ENCODE measurements around the gene HDAC11. TPM values are rescaled to one million over a fixed set of nuclear protein-coding genes. Genes with fewer than 3 reads are reported as not detected.
A peak's percentile ranks its signal among the peaks of the same experiment; 100 is the strongest.

The HDAC11 gene
- total and polyA plus RNA-seq, 4 experiments from 2014 or later = 5.0 to 8.8 (median 7.4) TPM

DNA sequence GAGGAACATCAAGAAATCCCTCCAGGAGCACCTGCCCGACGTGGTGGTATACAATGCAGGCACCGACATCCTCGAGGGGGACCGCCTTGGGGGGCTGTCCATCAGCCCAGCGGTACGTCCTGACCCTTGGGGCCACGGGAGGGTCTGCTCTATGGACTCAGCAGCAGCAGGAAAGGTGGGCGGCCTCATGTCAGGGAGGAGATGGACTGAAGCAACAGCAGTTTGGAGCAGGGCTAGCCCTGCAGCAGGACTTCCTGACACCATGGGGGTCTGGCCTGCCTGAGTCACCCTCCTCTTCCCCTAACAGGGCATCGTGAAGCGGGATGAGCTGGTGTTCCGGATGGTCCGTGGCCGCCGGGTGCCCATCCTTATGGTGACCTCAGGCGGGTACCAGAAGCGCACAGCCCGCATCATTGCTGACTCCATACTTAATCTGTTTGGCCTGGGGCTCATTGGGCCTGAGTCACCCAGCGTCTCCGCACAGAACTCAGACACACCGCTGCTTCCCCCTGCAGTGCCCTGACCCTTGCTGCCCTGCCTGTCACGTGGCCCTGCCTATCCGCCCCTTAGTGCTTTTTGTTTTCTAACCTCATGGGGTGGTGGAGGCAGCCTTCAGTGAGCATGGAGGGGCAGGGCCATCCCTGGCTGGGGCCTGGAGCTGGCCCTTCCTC is 24.2 kb downstream of the HDAC11 start:
- ChIA-PET POLR2A (ENCODE audit: partially characterized antibody) (no interaction called here), CTCF (ENCODE audit: partially characterized antibody) (interaction anchor here (8.6 kb wide), 1 partner anchor 146 kb away, joined by 109 read pairs; no protein-coding TSS in a partner anchor)
- H3K4me1 ChIP-seq (ENCODE audit: insufficient read depth, low read length) = no peaks in the 10 kb centered on the region
- no peaks in the 10 kb centered on the region for H3K9me3 ChIP-seq (ENCODE audit: control insufficient read depth in 1 of 2, low read length in 2 of 2)
- H3K27ac ChIP-seq (ENCODE audit: low read depth, low read length) = no peak overlapping the region
- intact Hi-C loops (cut with micrococcal nuclease) = no loop called here
- no peaks in the 10 kb centered on the region for H3K27me3 ChIP-seq (ENCODE audit: insufficient read depth, low read length)
- no peak overlapping the region for H3K27ac Mint-ChIP-seq
- no peak for DNase-seq
- no peak overlapping the region for H3K4me3 Mint-ChIP-seq
- H3K36me3 Mint-ChIP-seq = no peaks in the 10 kb centered on the region
- H3K9me3 Mint-ChIP-seq = no peaks in the 10 kb centered on the region
- H3K4me1 Mint-ChIP-seq = no peaks in the 10 kb centered on the region
- no peaks in the 10 kb centered on the region for H3K27me3 Mint-ChIP-seq
- no peak overlapping the region for H3K4me3 ChIP-seq (ENCODE audit: low read length in 2 of 2)
- no peaks in the 10 kb centered on the region for H3K36me3 ChIP-seq (ENCODE audit: insufficient read depth, low read length)

- Mint-ChIP-seq H3K27me3 (no peaks in the 10 kb centered on the region), H3K27ac (no peak overlapping the region), H3K4me1 (no peaks in the 10 kb centered on the region), H3K4me3 (no peak overlapping the region), H3K36me3 (no peaks in the 10 kb centered on the region), H3K9me3 (no peaks in the 10 kb centered on the region)
- intact Hi-C loops (cut with micrococcal nuclease) = no loop called here
- CTCF ChIA-PET (ENCODE audit: partially characterized antibody) = interaction anchor here (0.6 to 8.6 kb wide), 2 partner anchors 9 to 145 kb away, joined by 3 to 109 read pairs; no protein-coding TSS in a partner anchor
- H3K4me1 ChIP-seq (ENCODE audit: insufficient read depth, low read length) = no peaks in the 10 kb centered on the region
- H3K27ac ChIP-seq (ENCODE audit: low read depth, low read length) = no peak overlapping the region
- POLR2A ChIA-PET (ENCODE audit: partially characterized antibody) = no interaction called here
- H3K9me3 ChIP-seq (ENCODE audit: control insufficient read depth in 1 of 2, low read length in 2 of 2) = no peaks in the 10 kb centered on the region
- H3K36me3 ChIP-seq (ENCODE audit: insufficient read depth, low read length) = no peaks in the 10 kb centered on the region
- H3K27me3 ChIP-seq (ENCODE audit: insufficient read depth, low read length) = no peaks in the 10 kb centered on the region
- DNase-seq = no peak
- H3K4me3 ChIP-seq (ENCODE audit: low read length in 2 of 2) = no peak overlapping the region
Measured at GRCh38 chr3:13505147-13506130, 25.3 kb downstream of the HDAC11 start.

DNA sequence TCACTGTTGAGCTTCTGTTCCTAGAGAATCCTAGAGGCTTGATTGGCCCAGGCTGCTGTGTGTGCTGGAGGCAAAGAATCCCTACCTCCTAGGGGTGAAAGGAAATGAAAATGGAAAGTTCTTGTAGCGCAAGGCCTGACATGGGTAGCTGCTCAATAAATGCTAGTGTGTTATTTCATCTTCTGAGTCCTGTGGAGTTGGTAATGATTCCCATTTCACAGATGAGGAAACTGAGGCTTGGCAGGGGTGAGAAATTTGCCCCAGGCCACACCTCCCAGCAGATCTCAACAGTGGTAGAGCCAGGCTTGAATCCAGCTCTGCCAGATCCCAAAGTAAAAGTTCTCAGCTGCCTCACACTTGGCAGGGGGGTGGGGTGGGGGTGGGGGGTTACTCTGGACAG is 26.1 kb downstream of the HDAC11 start:
- Mint-ChIP-seq H3K9me3 (no peaks in the 10 kb centered on the region), H3K4me1 (no peaks in the 10 kb centered on the region), H3K27ac (no peak overlapping the region), H3K4me3 (no peak overlapping the region), H3K36me3 (no peaks in the 10 kb centered on the region), H3K27me3 (no peaks in the 10 kb centered on the region)
- Histone ChIP-seq H3K27ac (ENCODE audit: low read depth, low read length) (no peak overlapping the region), H3K36me3 (ENCODE audit: insufficient read depth, low read length) (no peaks in the 10 kb centered on the region), H3K4me3 (ENCODE audit: low read length in 2 of 2) (no peak overlapping the region), H3K9me3 (ENCODE audit: control insufficient read depth in 1 of 2, low read length in 2 of 2) (no peaks in the 10 kb centered on the region), H3K4me1 (ENCODE audit: insufficient read depth, low read length) (no peaks in the 10 kb centered on the region), H3K27me3 (ENCODE audit: insufficient read depth, low read length) (no peaks in the 10 kb centered on the region)
- intact Hi-C loops (cut with micrococcal nuclease) = no loop called here
- DNase-seq = no peak
- POLR2A ChIA-PET (ENCODE audit: partially characterized antibody) = no interaction called here
- CTCF ChIA-PET (ENCODE audit: partially characterized antibody) = interaction anchor here (0.6 kb wide), 1 partner anchor 10 kb away, joined by 3 read pairs; no protein-coding TSS in a partner anchor

DNA sequence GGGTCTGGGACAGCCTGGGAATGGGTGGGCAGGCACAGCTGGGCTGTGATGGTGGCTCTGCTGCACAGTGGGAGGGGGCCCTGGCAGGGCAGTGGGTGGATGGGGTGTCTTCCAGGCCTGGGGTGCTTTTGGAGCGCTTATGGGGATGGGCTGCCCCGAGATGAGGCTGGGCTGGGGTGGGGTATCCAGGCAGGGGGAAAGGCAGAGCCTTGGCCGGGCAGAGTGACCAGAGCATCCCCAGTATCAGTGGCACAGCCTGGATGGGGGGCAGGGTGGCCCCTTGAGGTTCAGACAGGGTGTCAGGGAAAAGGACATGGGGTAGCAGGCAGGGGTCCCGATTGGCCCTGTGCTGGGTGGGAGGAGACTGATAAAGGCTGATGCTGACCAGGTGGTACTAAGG is 26.6 kb downstream of the HDAC11 start:
- no peaks in the 10 kb centered on the region for H3K36me3 ChIP-seq (ENCODE audit: insufficient read depth, low read length)
- H3K4me3 Mint-ChIP-seq = no peak overlapping the region
- H3K27me3 ChIP-seq (ENCODE audit: insufficient read depth, low read length) = no peaks in the 10 kb centered on the region
- H3K4me1 ChIP-seq (ENCODE audit: insufficient read depth, low read length) = no peaks in the 10 kb centered on the region
- no peaks in the 10 kb centered on the region for H3K9me3 ChIP-seq (ENCODE audit: control insufficient read depth in 1 of 2, low read length in 2 of 2)
- H3K36me3 Mint-ChIP-seq = no peaks in the 10 kb centered on the region
- ChIA-PET CTCF (ENCODE audit: partially characterized antibody) (interaction anchor here (0.6 kb wide), 1 partner anchor 10 kb away, joined by 3 read pairs; no protein-coding TSS in a partner anchor), POLR2A (ENCODE audit: partially characterized antibody) (no interaction called here)
- H3K4me1 Mint-ChIP-seq = no peaks in the 10 kb centered on the region
- intact Hi-C loops (cut with micrococcal nuclease) = no loop called here
- no peak overlapping the region for H3K27ac ChIP-seq (ENCODE audit: low read depth, low read length)
- DNase-seq = no peak
- H3K9me3 Mint-ChIP-seq = no peaks in the 10 kb centered on the region
- no peaks in the 10 kb centered on the region for H3K27me3 Mint-ChIP-seq
- H3K27ac Mint-ChIP-seq = peak overlapping the region in 2 of 7 donors; percentile 10 to 42
- no peak overlapping the region for H3K4me3 ChIP-seq (ENCODE audit: low read length in 2 of 2)

DNA sequence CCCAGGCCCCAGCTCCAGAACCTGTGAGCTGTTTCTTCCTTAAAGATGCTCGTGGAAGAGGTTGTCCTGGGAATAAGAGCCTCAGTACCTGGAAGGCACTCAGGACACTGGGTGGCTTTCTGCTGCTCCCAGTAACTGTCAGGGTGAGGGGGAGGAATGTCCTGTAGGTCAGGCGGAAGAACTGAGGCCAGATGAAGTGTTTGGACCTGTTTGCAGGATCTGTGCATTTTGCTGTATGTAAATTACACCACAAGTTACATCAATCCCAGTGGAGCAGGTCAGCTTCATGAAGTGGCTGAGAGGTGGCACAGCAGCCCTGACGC is 27.1 kb downstream of the HDAC11 start:
- Histone ChIP-seq H3K27ac (ENCODE audit: low read depth, low read length) (no peak overlapping the region), H3K9me3 (ENCODE audit: control insufficient read depth in 1 of 2, low read length in 2 of 2) (no peaks in the 10 kb centered on the region), H3K4me3 (ENCODE audit: low read length in 2 of 2) (no peak overlapping the region), H3K4me1 (ENCODE audit: insufficient read depth, low read length) (no peaks in the 10 kb centered on the region), H3K36me3 (ENCODE audit: insufficient read depth, low read length) (no peaks in the 10 kb centered on the region), H3K27me3 (ENCODE audit: insufficient read depth, low read length) (no peaks in the 10 kb centered on the region)
- no peaks in the 10 kb centered on the region for H3K9me3 Mint-ChIP-seq
- H3K27ac Mint-ChIP-seq = peak overlapping the region in 1 of 7 donors; percentile 73
- DNase-seq = no peak
- no peaks in the 10 kb centered on the region for H3K27me3 Mint-ChIP-seq
- H3K4me1 Mint-ChIP-seq = no peaks in the 10 kb centered on the region
- CTCF ChIA-PET (ENCODE audit: partially characterized antibody) = no interaction called here
- POLR2A ChIA-PET (ENCODE audit: partially characterized antibody) = no interaction called here
- no peaks in the 10 kb centered on the region for H3K36me3 Mint-ChIP-seq
- intact Hi-C loops (cut with micrococcal nuclease) = no loop called here
- H3K4me3 Mint-ChIP-seq = no peak overlapping the region

GRCh38 chr3:13507570-13508339 is 27.6 kb downstream of the HDAC11 start:
- no peak for DNase-seq
- no peak overlapping the region for H3K4me3 ChIP-seq (ENCODE audit: low read length in 2 of 2)
- no peaks in the 10 kb centered on the region for H3K27me3 ChIP-seq (ENCODE audit: insufficient read depth, low read length)
- H3K27ac Mint-ChIP-seq = no peak overlapping the region
- H3K4me3 Mint-ChIP-seq = no peak overlapping the region
- no peaks in the 10 kb centered on the region for H3K4me1 Mint-ChIP-seq
- intact Hi-C loops (cut with micrococcal nuclease) = no loop called here
- CTCF ChIA-PET (ENCODE audit: partially characterized antibody) = no interaction called here
- H3K27me3 Mint-ChIP-seq = no peaks in the 10 kb centered on the region
- POLR2A ChIA-PET (ENCODE audit: partially characterized antibody) = no interaction called here
- H3K9me3 ChIP-seq (ENCODE audit: control insufficient read depth in 1 of 2, low read length in 2 of 2) = no peaks in the 10 kb centered on the region
- no peaks in the 10 kb centered on the region for H3K36me3 Mint-ChIP-seq
- no peak overlapping the region for H3K27ac ChIP-seq (ENCODE audit: low read depth, low read length)
- no peaks in the 10 kb centered on the region for H3K9me3 Mint-ChIP-seq
- no peaks in the 10 kb centered on the region for H3K4me1 ChIP-seq (ENCODE audit: insufficient read depth, low read length)
- no peaks in the 10 kb centered on the region for H3K36me3 ChIP-seq (ENCODE audit: insufficient read depth, low read length)

GRCh38 chr3:13508496-13508895 is 28.4 kb downstream of the HDAC11 start:
- Histone ChIP-seq H3K27me3 (ENCODE audit: insufficient read depth, low read length) (no peaks in the 10 kb centered on the region), H3K36me3 (ENCODE audit: insufficient read depth, low read length) (no peaks in the 10 kb centered on the region), H3K4me1 (ENCODE audit: insufficient read depth, low read length) (no peaks in the 10 kb centered on the region), H3K9me3 (ENCODE audit: control insufficient read depth in 1 of 2, low read length in 2 of 2) (no peaks in the 10 kb centered on the region), H3K4me3 (ENCODE audit: low read length in 2 of 2) (no peak overlapping the region), H3K27ac (ENCODE audit: low read depth, low read length) (no peak overlapping the region)
- CTCF ChIA-PET (ENCODE audit: partially characterized antibody) = interaction anchor here (1.2 kb wide), 1 partner anchor 416 kb away, joined by 3 read pairs; no protein-coding TSS in a partner anchor
- no peak for DNase-seq
- Mint-ChIP-seq H3K27ac (no peak overlapping the region), H3K4me1 (no peaks in the 10 kb centered on the region), H3K36me3 (no peaks in the 10 kb centered on the region), H3K4me3 (no peak overlapping the region), H3K9me3 (no peaks in the 10 kb centered on the region), H3K27me3 (no peaks in the 10 kb centered on the region)
- POLR2A ChIA-PET (ENCODE audit: partially characterized antibody) = no interaction called here
- intact Hi-C loops (cut with micrococcal nuclease) = no loop called here
